SK-N-SH (cell line): Measurements from ENCODE around the gene PLPP6.

Experiments used
- ELF1 ChIP-seq: IDR thresholded peaks from 2 replicates; pipeline ENCODE4 v1.4.0; 2012
- EZH2phosphoT487 ChIP-seq: fragments of 200-600 bp; sonication (generic); IDR thresholded peaks from 2 replicates; pipeline ENCODE4 v1.6.1; 2017; ENCODE audit warnings: low read depth, mixed run types, mild to moderate bottlenecking, antibody characterized with exemption, moderate library complexity, borderline replicate concordance
- FOSL2 ChIP-seq: IDR thresholded peaks from 2 replicates; pipeline ENCODE4 v1.4.0; 2012; ENCODE audit warnings: low read depth, mild to moderate bottlenecking, moderate library complexity, borderline replicate concordance
- FOXM1 ChIP-seq: IDR thresholded peaks from 2 replicates; pipeline ENCODE4 v1.4.0; 2012; ENCODE audit warnings: low read depth, mild to moderate bottlenecking
- GABPA ChIP-seq: IDR thresholded peaks from 2 replicates; pipeline ENCODE4 v1.4.0; 2012; ENCODE audit warnings: low read depth, mild to moderate bottlenecking
- MXI1 ChIP-seq: IDR thresholded peaks from 2 replicates; pipeline ENCODE4 v1.6.1; 2012; ENCODE audit warnings: mild to moderate bottlenecking, low read depth, low read length, improper control_type of control experiment
- NFIC ChIP-seq: IDR thresholded peaks from 2 replicates; pipeline ENCODE4 v1.4.0; 2012; ENCODE audit warnings: borderline replicate concordance
- POLR2AphosphoS5 ChIP-seq: IDR thresholded peaks from 2 replicates; pipeline ENCODE4 v1.6.1; 2012; ENCODE audit warnings: low read depth, low read length
- RAD21 ChIP-seq: IDR thresholded peaks from 2 replicates; pipeline ENCODE4 v1.6.1; 2012; ENCODE audit warnings: mild to moderate bottlenecking, low read length
- RFX5 ChIP-seq: IDR thresholded peaks from 2 replicates; pipeline ENCODE4 v1.6.1; 2012; ENCODE audit warnings: mild to moderate bottlenecking, improper control_type of control experiment, low read length
- TAF1 ChIP-seq: IDR thresholded peaks from 2 replicates; pipeline ENCODE4 v1.6.1; 2012; ENCODE audit warnings: low read depth, mild to moderate bottlenecking, low read length, moderate library complexity, borderline replicate concordance
- ZBTB33 ChIP-seq: IDR thresholded peaks from 2 replicates; pipeline ENCODE4 v1.4.0; 2012; ENCODE audit warnings: low read depth, borderline replicate concordance
- TF ChIP-seq, protein P1 (sequence below): fragments of 200-600 bp; sonication (generic); IDR thresholded peaks from 2 replicates; pipeline ENCODE4 v1.6.1; 2017; ENCODE audit warnings: antibody characterized with exemption, mild to moderate bottlenecking, moderate library complexity
- TF ChIP-seq, protein P2 (sequence below): IDR thresholded peaks from 2 replicates; pipeline ENCODE4 v1.4.0; 2012; ENCODE audit warnings: low read depth

DNA sequence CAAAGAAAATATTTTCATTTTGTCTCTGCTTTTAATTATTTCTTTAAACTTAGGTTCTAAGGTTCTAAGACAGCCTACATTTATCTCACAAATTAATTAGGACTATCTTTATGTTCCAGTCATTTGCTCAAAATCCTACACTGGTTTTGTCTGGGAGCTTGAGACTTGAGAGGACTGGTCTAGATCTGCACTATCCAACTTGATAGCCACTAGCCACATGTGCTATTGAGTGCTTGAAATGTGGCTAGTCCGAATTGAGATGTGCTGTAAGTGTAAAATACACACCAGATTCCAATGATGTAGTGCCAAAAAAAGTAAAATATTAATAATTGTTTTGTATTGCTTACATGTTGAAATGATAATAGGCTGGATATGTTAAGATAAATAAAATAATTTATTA, 24.5 kb downstream of the PLPP6 start:
- TF ChIP-seq RFX5 (no peak), NFIC (no peak), POLR2AphosphoS5 (no peak), MXI1 (no peak), RAD21 (no peak), FOXM1 (no peak), GABPA (no peak), ZBTB33 (no peak), TAF1 (no peak), EZH2phosphoT487 (no peak), ELF1 (no peak), FOSL2 (no peak)
- TF ChIP-seq, protein P1, sequence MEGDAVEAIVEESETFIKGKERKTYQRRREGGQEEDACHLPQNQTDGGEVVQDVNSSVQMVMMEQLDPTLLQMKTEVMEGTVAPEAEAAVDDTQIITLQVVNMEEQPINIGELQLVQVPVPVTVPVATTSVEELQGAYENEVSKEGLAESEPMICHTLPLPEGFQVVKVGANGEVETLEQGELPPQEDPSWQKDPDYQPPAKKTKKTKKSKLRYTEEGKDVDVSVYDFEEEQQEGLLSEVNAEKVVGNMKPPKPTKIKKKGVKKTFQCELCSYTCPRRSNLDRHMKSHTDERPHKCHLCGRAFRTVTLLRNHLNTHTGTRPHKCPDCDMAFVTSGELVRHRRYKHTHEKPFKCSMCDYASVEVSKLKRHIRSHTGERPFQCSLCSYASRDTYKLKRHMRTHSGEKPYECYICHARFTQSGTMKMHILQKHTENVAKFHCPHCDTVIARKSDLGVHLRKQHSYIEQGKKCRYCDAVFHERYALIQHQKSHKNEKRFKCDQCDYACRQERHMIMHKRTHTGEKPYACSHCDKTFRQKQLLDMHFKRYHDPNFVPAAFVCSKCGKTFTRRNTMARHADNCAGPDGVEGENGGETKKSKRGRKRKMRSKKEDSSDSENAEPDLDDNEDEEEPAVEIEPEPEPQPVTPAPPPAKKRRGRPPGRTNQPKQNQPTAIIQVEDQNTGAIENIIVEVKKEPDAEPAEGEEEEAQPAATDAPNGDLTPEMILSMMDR, result no peak
- TF ChIP-seq, protein P2, sequence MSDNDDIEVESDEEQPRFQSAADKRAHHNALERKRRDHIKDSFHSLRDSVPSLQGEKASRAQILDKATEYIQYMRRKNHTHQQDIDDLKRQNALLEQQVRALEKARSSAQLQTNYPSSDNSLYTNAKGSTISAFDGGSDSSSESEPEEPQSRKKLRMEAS, result no peak
